HG03066 (cell line): ENCODE results near the gene USP2.

ENCODE experiments used
- ATAC-seq: cut with Tn5 transposase; IDR thresholded peaks from one replicate; pipeline ENCODE4 v1.9.1; 2021; ENCODE audit warnings: low read depth; ENCODE audit not compliant: unreplicated experiment

The USP2 gene

GRCh38 chr11:119332111-119332765 is 49.3 kb downstream of the USP2 start:
- ATAC-seq: no peak

GRCh38 chr11:119330237-119330636 is 51.3 kb downstream of the USP2 start:
- no peak for ATAC-seq

GRCh38 chr11:119329320-119329719 is 52.2 kb downstream of the USP2 start:
- no peak for ATAC-seq

- ATAC-seq: no peak
Measured at GRCh38 chr11:119324189-119324588, 57.3 kb downstream of the USP2 start.

- no peak for ATAC-seq
Measured at GRCh38 chr11:119323532-119324033, 57.9 kb downstream of the USP2 start.

GRCh38 chr11:119322921-119323531 is 58.5 kb downstream of the USP2 start:
- no peak for ATAC-seq

- no peak for ATAC-seq
Measured at GRCh38 chr11:119322360-119322739, 59.1 kb downstream of the USP2 start.

- ATAC-seq: peak; percentile 53
Measured at GRCh38 chr11:119320776-119321524, 60.5 kb downstream of the USP2 start.

GRCh38 chr11:119320240-119320775 is 61.2 kb downstream of the USP2 start:
- no peak for ATAC-seq

- ATAC-seq: no peak
Measured at GRCh38 chr11:119319700-119320239, 61.7 kb downstream of the USP2 start.

- ATAC-seq: no peak
Measured at GRCh38 chr11:119319136-119319699, 62.3 kb downstream of the USP2 start.

GRCh38 chr11:119318240-119319135 is 63.0 kb downstream of the USP2 start:
- ATAC-seq: no peak

GRCh38 chr11:119317592-119318239 is 63.8 kb downstream of the USP2 start:
- no peak for ATAC-seq

GRCh38 chr11:119316729-119317591 is 64.5 kb downstream of the USP2 start, which contains the start of gene MCAM:
Gene MCAM (minus strand): TSS chr11:119317130. CDS start chr11:119317101, 29 bp downstream.
- ATAC-seq: no peak

GRCh38 chr11:119316016-119316728 is 65.3 kb downstream of the USP2 start:
- no peak for ATAC-seq

GRCh38 chr11:119315131-119316015 is 66.1 kb downstream of the USP2 start:
- ATAC-seq: no peak

GRCh38 chr11:119314726-119315125 is 66.8 kb downstream of the USP2 start:
- no peak for ATAC-seq
